Stimulated activated CD4-positive, alpha-beta T cell treated with anti-CD3 and anti-CD28 coated beads, Interleukin-4, amount 100 ng/mL, for 1 hour (primary cell): ENCODE measurements around the gene POLR2J.
"Not testable (repeated sequence)": the region's sequence is repeated elsewhere in the genome, so short reads cannot be mapped to it uniquely, and the experiment has no call there.

Experiments
- DNase-seq: peaks from one replicate; pipeline ENCODE4 v3.0.0-alpha.2; 2020

Gene POLR2J

GRCh38 chr7:102464577-102465280 is 14.0 kb downstream of the POLR2J start, which contains the start of the genes ALKBH4 and LRWD1:
Gene ALKBH4, minus strand, starts transcription at chr7:102464863. Its CDS starts 27 bp downstream, at chr7:102464836.
Gene LRWD1, plus strand, starts transcription at chr7:102464984. Its CDS starts 97 bp downstream, at chr7:102465081.
- DNase-seq = peak; percentile 97

- no peak for DNase-seq
These were observed 14.7 kb downstream of the POLR2J start for GRCh38 chr7:102463841-102464576.

GRCh38 chr7:102460467-102460866 is 18.3 kb downstream of the POLR2J start:
- DNase-seq = no peak

GRCh38 chr7:102459221-102459844 is 19.4 kb downstream of the POLR2J start:
- no peak for DNase-seq

GRCh38 chr7:102457352-102457924 is 21.3 kb downstream of the POLR2J start:
- no peak for DNase-seq

- no peak for DNase-seq
These were observed 22.4 kb downstream of the POLR2J start for GRCh38 chr7:102456327-102456726.

- no peak for DNase-seq
These were observed 23.1 kb downstream of the POLR2J start for GRCh38 chr7:102455596-102455995.

- not testable (repeated sequence) for DNase-seq
These were observed 23.8 kb downstream of the POLR2J start for GRCh38 chr7:102454932-102455331.

- no peak for DNase-seq
These were observed 24.3 kb downstream of the POLR2J start for GRCh38 chr7:102454468-102454867.

GRCh38 chr7:102453319-102453718 is 25.4 kb downstream of the POLR2J start:
- DNase-seq = no peak

- no peak for DNase-seq
These were observed 26.3 kb downstream of the POLR2J start for GRCh38 chr7:102452451-102452850.

- DNase-seq = no peak
These were observed 27.2 kb downstream of the POLR2J start for GRCh38 chr7:102451371-102452054.

GRCh38 chr7:102450242-102450641 is 28.5 kb downstream of the POLR2J start:
- peak; percentile 53 for DNase-seq

- no peak for DNase-seq
These were observed 29.6 kb downstream of the POLR2J start for GRCh38 chr7:102449136-102449535.

- DNase-seq = no peak
These were observed 31.4 kb downstream of the POLR2J start for GRCh38 chr7:102447311-102447710.

- no peak for DNase-seq
These were observed 32.1 kb downstream of the POLR2J start for GRCh38 chr7:102446387-102447156.

- DNase-seq = no peak
These were observed 33.0 kb downstream of the POLR2J start for GRCh38 chr7:102445674-102446071.

GRCh38 chr7:102444961-102445673 is 33.6 kb downstream of the POLR2J start:
- DNase-seq = no peak

GRCh38 chr7:102439963-102440795 is 38.5 kb downstream of the POLR2J start:
- no peak for DNase-seq

GRCh38 chr7:102436118-102436517 is 42.6 kb downstream of the POLR2J start:
- DNase-seq = no peak
